ENCODE data around the gene CAD. TPM values are rescaled to one million over a fixed set of nuclear protein-coding genes. Genes with fewer than 3 reads are reported as not detected.

The CAD gene
- total and polyA plus RNA-seq, 2 donors (not counting 1 experiment from before 2014, with no cell fraction given), result 35.6 to 48.5 TPM

DNA sequence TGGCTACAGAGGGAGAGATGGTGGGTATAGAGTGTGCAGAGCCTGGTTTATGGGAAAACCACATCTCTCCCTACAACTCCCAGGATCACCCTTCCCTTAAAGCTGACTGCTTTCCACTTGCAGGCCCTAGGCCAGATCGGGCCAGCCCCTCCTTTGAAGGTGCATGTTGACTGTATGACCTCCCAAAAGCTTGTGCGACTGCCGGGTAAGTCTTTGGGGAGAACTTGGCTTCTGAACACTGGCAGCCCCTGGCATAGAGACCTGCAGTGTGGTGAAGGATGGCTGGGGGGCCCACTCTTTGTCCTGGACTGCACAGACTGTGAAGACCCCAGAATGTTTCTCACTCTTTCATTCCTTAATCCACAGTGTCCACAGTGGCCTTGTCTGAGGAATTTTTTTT, 19.5 kb downstream of the CAD start:
- ChIA-PET POLR2A (no interaction called here), CTCF (interaction anchor here (1.0 kb wide), 1 partner anchor 18 kb away, joined by 3 read pairs; no protein-coding TSS in a partner anchor)
- intact Hi-C loops (cut with micrococcal nuclease), result no loop called here
- Histone ChIP-seq H3K4me1 (ENCODE audit: control insufficient read depth in 2 of 2, insufficient read depth in 2 of 2, low read length in 2 of 2) (no peaks in the 10 kb centered on the region), H3K27me3 (replicated peaks in 1 of 4; ENCODE audit: control extremely low read depth in 1 of 4, control insufficient read depth in 3 of 4, insufficient read depth in 4 of 4, low read length in 3 of 4) (no peaks in the 10 kb centered on the region), H3K9ac (ENCODE audit: low read length) (no peak overlapping the region), H2AFZ (ENCODE audit: insufficient read depth, low read depth, low read length, poor library complexity, severe bottlenecking) (no peak overlapping the region), H4K20me1 (ENCODE audit: control insufficient read depth, insufficient read depth, low read length, poor library complexity, severe bottlenecking) (no peaks in the 10 kb centered on the region), H3K27ac (ENCODE audit: low read length in 2 of 2) (no peak overlapping the region), H3K4me3 (ENCODE audit: control extremely low read depth in 1 of 5, extremely low read depth in 1 of 5, insufficient read depth in 1 of 5, low read depth in 2 of 5, low read length in 4 of 5) (no peak overlapping the region), H3K36me3 (replicated peaks in 1 of 2; ENCODE audit: control extremely low read depth in 1 of 2, control insufficient read depth in 1 of 2, extremely low read depth in 1 of 2, insufficient read depth in 2 of 2, low read length in 1 of 2) (peaks cover 7 to 91% of the 10 kb centered on the region in 2 experiments), H3K79me2 (ENCODE audit: control insufficient read depth, insufficient read depth, low read length) (no peaks in the 10 kb centered on the region), H3K9me3 (ENCODE audit: control extremely low read depth in 1 of 3, control insufficient read depth in 2 of 3, insufficient read depth in 1 of 3, low read length in 2 of 3) (no peaks in the 10 kb centered on the region), H3K4me2 (replicated peaks; ENCODE audit: low read depth, low read length, poor library complexity, severe bottlenecking) (no peak overlapping the region)
- DNase-seq (no peak), ATAC-seq (ENCODE audit: low read depth) (no peak)
- 100% methylated on average over 2 of the region's 3 CpGs for WGBS (ENCODE audit: insufficient coverage)
- no peaks in the 10 kb centered on the region for H3K9me3 Mint-ChIP-seq (ENCODE audit: insufficient read depth)
- no peaks in the 10 kb centered on the region for H3K27me3 Mint-ChIP-seq
- TF ChIP-seq EZH2 (IDR thresholded peaks at IDR 0.05; ENCODE audit: borderline replicate concordance, insufficient read depth, low read depth, low read length, poor library complexity, severe bottlenecking), result no peak
- TF ChIP-seq, protein P1, sequence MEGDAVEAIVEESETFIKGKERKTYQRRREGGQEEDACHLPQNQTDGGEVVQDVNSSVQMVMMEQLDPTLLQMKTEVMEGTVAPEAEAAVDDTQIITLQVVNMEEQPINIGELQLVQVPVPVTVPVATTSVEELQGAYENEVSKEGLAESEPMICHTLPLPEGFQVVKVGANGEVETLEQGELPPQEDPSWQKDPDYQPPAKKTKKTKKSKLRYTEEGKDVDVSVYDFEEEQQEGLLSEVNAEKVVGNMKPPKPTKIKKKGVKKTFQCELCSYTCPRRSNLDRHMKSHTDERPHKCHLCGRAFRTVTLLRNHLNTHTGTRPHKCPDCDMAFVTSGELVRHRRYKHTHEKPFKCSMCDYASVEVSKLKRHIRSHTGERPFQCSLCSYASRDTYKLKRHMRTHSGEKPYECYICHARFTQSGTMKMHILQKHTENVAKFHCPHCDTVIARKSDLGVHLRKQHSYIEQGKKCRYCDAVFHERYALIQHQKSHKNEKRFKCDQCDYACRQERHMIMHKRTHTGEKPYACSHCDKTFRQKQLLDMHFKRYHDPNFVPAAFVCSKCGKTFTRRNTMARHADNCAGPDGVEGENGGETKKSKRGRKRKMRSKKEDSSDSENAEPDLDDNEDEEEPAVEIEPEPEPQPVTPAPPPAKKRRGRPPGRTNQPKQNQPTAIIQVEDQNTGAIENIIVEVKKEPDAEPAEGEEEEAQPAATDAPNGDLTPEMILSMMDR (IDR thresholded peaks at IDR 0.05), result no peak
- no peak overlapping the region for H3K4me3 Mint-ChIP-seq
- no peak overlapping the region for H3K27ac Mint-ChIP-seq
- H3K4me1 Mint-ChIP-seq, result no peaks in the 10 kb centered on the region

- no peaks in the 10 kb centered on the region for H3K9me3 Mint-ChIP-seq (ENCODE audit: insufficient read depth)
- H3K27me3 Mint-ChIP-seq, result no peaks in the 10 kb centered on the region
- POLR2A ChIA-PET, result no interaction called here
- H3K4me1 Mint-ChIP-seq, result no peaks in the 10 kb centered on the region
- H2AFZ ChIP-seq (ENCODE audit: insufficient read depth, low read depth, low read length, poor library complexity, severe bottlenecking), result no peak overlapping the region
- no peak overlapping the region for H3K4me3 Mint-ChIP-seq
- H3K4me2 ChIP-seq (replicated peaks; ENCODE audit: low read depth, low read length, poor library complexity, severe bottlenecking), result no peak overlapping the region
- DNase-seq (no peak), ATAC-seq (ENCODE audit: low read depth) (no peak)
- no peaks in the 10 kb centered on the region for H3K79me2 ChIP-seq (ENCODE audit: control insufficient read depth, insufficient read depth, low read length)
- no peaks in the 10 kb centered on the region for H3K4me1 ChIP-seq (ENCODE audit: control insufficient read depth in 2 of 2, insufficient read depth in 2 of 2, low read length in 2 of 2)
- no peaks in the 10 kb centered on the region for H3K27me3 ChIP-seq (replicated peaks in 1 of 4; ENCODE audit: control extremely low read depth in 1 of 4, control insufficient read depth in 3 of 4, insufficient read depth in 4 of 4, low read length in 3 of 4)
- no peak overlapping the region for H3K27ac ChIP-seq (ENCODE audit: low read length in 2 of 2)
- CTCF ChIA-PET, result no interaction called here
- no peaks in the 10 kb centered on the region for H3K9me3 ChIP-seq (ENCODE audit: control extremely low read depth in 1 of 3, control insufficient read depth in 2 of 3, insufficient read depth in 1 of 3, low read length in 2 of 3)
- whole genome bisulfite sequencing (ENCODE audit: insufficient coverage), result 97% methylated on average over 15 of the region's 15 CpGs
- TF ChIP-seq, protein P1 (IDR thresholded peaks at IDR 0.05), result no peak
- TF ChIP-seq EZH2 (IDR thresholded peaks at IDR 0.05; ENCODE audit: borderline replicate concordance, insufficient read depth, low read depth, low read length, poor library complexity, severe bottlenecking), result no peak
- intact Hi-C loops (cut with micrococcal nuclease), result no loop called here
- H3K9ac ChIP-seq (ENCODE audit: low read length), result no peak overlapping the region
- H4K20me1 ChIP-seq (ENCODE audit: control insufficient read depth, insufficient read depth, low read length, poor library complexity, severe bottlenecking), result no peaks in the 10 kb centered on the region
- no peak overlapping the region for H3K4me3 ChIP-seq (ENCODE audit: control extremely low read depth in 1 of 5, extremely low read depth in 1 of 5, insufficient read depth in 1 of 5, low read depth in 2 of 5, low read length in 4 of 5)
- H3K36me3 ChIP-seq (replicated peaks in 1 of 2; ENCODE audit: control extremely low read depth in 1 of 2, control insufficient read depth in 1 of 2, extremely low read depth in 1 of 2, insufficient read depth in 2 of 2, low read length in 1 of 2), result peaks cover 6 to 91% of the 10 kb centered on the region in 2 experiments
- no peak overlapping the region for H3K27ac Mint-ChIP-seq
Observed at GRCh38 chr2:27237341-27237945, 20.3 kb downstream of the CAD start.

All from B cell (primary cell).